ENCODE data around the gene SMIM12.

GRCh38 chr1:34905098-34905459 is 45.5 kb upstream of the SMIM12 start:
- TF ChIP-seq POLR2A (IDR thresholded peaks at IDR 0.05) (no peak), CTCF (IDR thresholded peaks at IDR 0.05) (no peak), POLR2AphosphoS5 (IDR thresholded peaks at IDR 0.05) (no peak), EP300 (IDR thresholded peaks at IDR 0.05) (no peak)
